ENCODE data around the gene ANKS1B.
"Not testable (repeated sequence)": the region's sequence is repeated elsewhere in the genome, so short reads cannot be mapped to it uniquely, and the experiment has no call there.

The ANKS1B gene

GRCh38 chr12:99577125-99577524 is 407.6 kb downstream of the ANKS1B start:
- DNase-seq (ENCODE audit: low read depth) = not testable (repeated sequence)

GRCh38 chr12:99573980-99574379 is 410.8 kb downstream of the ANKS1B start:
- DNase-seq (ENCODE audit: low read depth) = no peak

GRCh38 chr12:99567072-99567471 is 417.7 kb downstream of the ANKS1B start:
- no peak for DNase-seq (ENCODE audit: low read depth)

GRCh38 chr12:99558109-99558508 is 426.6 kb downstream of the ANKS1B start:
- DNase-seq (ENCODE audit: low read depth) = no peak

- DNase-seq (ENCODE audit: low read depth) = no peak
Observed at GRCh38 chr12:99553461-99553860, 431.3 kb downstream of the ANKS1B start.

- DNase-seq (ENCODE audit: low read depth) = no peak
Observed at GRCh38 chr12:99552022-99552421, 432.7 kb downstream of the ANKS1B start.

- no peak for DNase-seq (ENCODE audit: low read depth)
Observed at GRCh38 chr12:99549651-99550050, 435.1 kb downstream of the ANKS1B start.

- no peak for DNase-seq (ENCODE audit: low read depth)
Observed at GRCh38 chr12:99549196-99549595, 435.5 kb downstream of the ANKS1B start.

- DNase-seq (ENCODE audit: low read depth) = no peak
Observed at GRCh38 chr12:99544457-99544856, 440.3 kb downstream of the ANKS1B start.

GRCh38 chr12:99529966-99530365 is 454.8 kb downstream of the ANKS1B start:
- DNase-seq (ENCODE audit: low read depth) = no peak

GRCh38 chr12:99528478-99528877 is 456.3 kb downstream of the ANKS1B start:
- no peak for DNase-seq (ENCODE audit: low read depth)

- no peak for DNase-seq (ENCODE audit: low read depth)
Observed at GRCh38 chr12:99523853-99524252, 460.9 kb downstream of the ANKS1B start.

- no peak for DNase-seq (ENCODE audit: low read depth)
Observed at GRCh38 chr12:99522456-99522855, 462.3 kb downstream of the ANKS1B start.

GRCh38 chr12:99521664-99522063 is 463.1 kb downstream of the ANKS1B start:
- no peak for DNase-seq (ENCODE audit: low read depth)

- DNase-seq (ENCODE audit: low read depth) = no peak
Observed at GRCh38 chr12:99513066-99513465, 471.7 kb downstream of the ANKS1B start.

GRCh38 chr12:99505805-99506204 is 478.9 kb downstream of the ANKS1B start:
- DNase-seq (ENCODE audit: low read depth) = no peak

GRCh38 chr12:99498756-99499155 is 486.0 kb downstream of the ANKS1B start:
- DNase-seq (ENCODE audit: low read depth) = no peak

GRCh38 chr12:99495799-99496198 is 488.9 kb downstream of the ANKS1B start:
- DNase-seq (ENCODE audit: low read depth) = no peak

GRCh38 chr12:99493197-99493596 is 491.5 kb downstream of the ANKS1B start:
- no peak for DNase-seq (ENCODE audit: low read depth)

- no peak for DNase-seq (ENCODE audit: low read depth)
Observed at GRCh38 chr12:99486277-99486676, 498.5 kb downstream of the ANKS1B start.

GRCh38 chr12:99479149-99479548 is 505.6 kb downstream of the ANKS1B start:
- DNase-seq (ENCODE audit: low read depth) = no peak

- DNase-seq (ENCODE audit: low read depth) = no peak
Observed at GRCh38 chr12:99476956-99477355, 507.8 kb downstream of the ANKS1B start.

GRCh38 chr12:99455350-99456035 is 529.2 kb downstream of the ANKS1B start:
- no peak for DNase-seq (ENCODE audit: low read depth)

GRCh38 chr12:99454539-99455172 is 530.1 kb downstream of the ANKS1B start:
- no peak for DNase-seq (ENCODE audit: low read depth)

Measured in stromal cell of bone marrow (primary cell).